CD14-positive monocyte (primary cell): ENCODE data around the gene LCAT. TPM values are rescaled to one million over a fixed set of nuclear protein-coding genes. Genes with fewer than 3 reads are reported as not detected.

Experiments used
- DNase-seq, 3 donors: peaks; one replicate each; pipeline ENCODE4 v3.0.0-alpha.2; 2011 to 2022
- H2AFZ ChIP-seq: 2 replicates; pipeline ENCODE4 v1.6.0; 2012; ENCODE audit warnings: mild to moderate bottlenecking, low read depth, low read length, inconsistent platforms; ENCODE audit not compliant: insufficient read depth, poor library complexity, severe bottlenecking
- H3K27ac ChIP-seq, 2 donors: 1 replicate in 1 of 2; 2 replicates in 1 of 2; pipeline ENCODE4 v1.5.1; 2012 to 2013; ENCODE audit warnings: low read length in 2 of 2, control low read depth in 1 of 2, inconsistent platforms in 1 of 2, low read depth in 1 of 2, mild to moderate bottlenecking in 1 of 2
- H3K27me3 ChIP-seq, 2 donors: one replicate each; pipeline versions ENCODE4 v1.6.0 to v1.6.1; 2011 to 2013; ENCODE audit warnings: low read length in 2 of 2; ENCODE audit not compliant: control insufficient read depth in 2 of 2, insufficient read depth in 2 of 2
- H3K36me3 ChIP-seq, 2 donors: replicated peaks in 1 of 2; 1 replicate in 1 of 2; 2 replicates in 1 of 2; pipeline versions ENCODE4 v1.5.1 to v1.6.1; 2012 to 2013; ENCODE audit warnings: low read length in 2 of 2, control low read depth in 1 of 2, inconsistent platforms in 1 of 2, mild to moderate bottlenecking in 1 of 2; ENCODE audit not compliant: insufficient read depth in 2 of 2, control insufficient read depth in 1 of 2
- H3K4me1 ChIP-seq, 2 donors: 1 replicate in 1 of 2; 2 replicates in 1 of 2; pipeline versions ENCODE4 v1.5.1 to v1.6.1; 2012 to 2013; ENCODE audit warnings: low read length in 2 of 2, control low read depth in 1 of 2, inconsistent platforms in 1 of 2, mild to moderate bottlenecking in 1 of 2, moderate library complexity in 1 of 2; ENCODE audit not compliant: insufficient read depth in 2 of 2, control insufficient read depth in 1 of 2
- H3K4me2 ChIP-seq: replicated peaks from 2 replicates; pipeline ENCODE3; 2012; ENCODE audit warnings: low read length, moderate library complexity, mild to moderate bottlenecking; ENCODE audit not compliant: poor library complexity, severe bottlenecking; ENCODE audit errors: extremely low read depth
- H3K4me3 ChIP-seq, 3 experiments: fragments of 200-600 bp in 1 of 3; sonication (generic) in 1 of 3; replicated peaks in 1 of 3; 1 replicate in 2 of 3; 2 replicates in 1 of 3; pipeline ENCODE4 v1.5.1; 2011 to 2013; ENCODE audit warnings: low read length in 3 of 3, mild to moderate bottlenecking in 3 of 3, control low read depth in 2 of 3, low read depth in 2 of 3, inconsistent platforms in 1 of 3, moderate library complexity in 1 of 3
- H3K79me2 ChIP-seq: 2 replicates; pipeline ENCODE4 v1.6.0; 2012; ENCODE audit warnings: mild to moderate bottlenecking, control low read depth, inconsistent platforms, low read length, moderate library complexity; ENCODE audit not compliant: insufficient read depth
- H3K9ac ChIP-seq: 2 replicates; pipeline ENCODE4 v1.6.0; 2017; ENCODE audit warnings: low read length, mild to moderate bottlenecking; ENCODE audit not compliant: insufficient read depth, poor library complexity, severe bottlenecking
- H3K9me3 ChIP-seq, 2 donors: replicated peaks in 1 of 2; 1 replicate in 1 of 2; 2 replicates in 1 of 2; pipeline versions ENCODE4 v1.5.1 to v1.6.1; 2012 to 2013; ENCODE audit warnings: low read length in 2 of 2, control low read depth in 1 of 2; ENCODE audit not compliant: control insufficient read depth in 1 of 2, insufficient read depth in 1 of 2
- H4K20me1 ChIP-seq: 2 replicates; pipeline ENCODE4 v1.6.0; 2012; ENCODE audit warnings: mild to moderate bottlenecking, low read length, control low read depth, moderate library complexity; ENCODE audit not compliant: insufficient read depth
- H3K27ac Mint-ChIP-seq, 7 donors: one replicate each; pipeline ENCODE4 v1.8.0; 2020; ENCODE audit warnings: mild to moderate bottlenecking in 7 of 7, mixed read lengths in 7 of 7, moderate library complexity in 6 of 7, inconsistent platforms in 2 of 7
- H3K27me3 Mint-ChIP-seq, 3 donors: one replicate each; pipeline ENCODE4 v1.8.0; 2021 to 2022; ENCODE audit warnings: low read depth in 3 of 3, mild to moderate bottlenecking in 3 of 3, mixed read lengths in 3 of 3, moderate library complexity in 3 of 3, inconsistent platforms in 1 of 3
- H3K36me3 Mint-ChIP-seq, 2 donors: one replicate each; pipeline ENCODE4 v1.8.0; 2020; ENCODE audit warnings: mixed read lengths in 2 of 2, inconsistent platforms in 1 of 2, mild to moderate bottlenecking in 1 of 2
- H3K4me1 Mint-ChIP-seq: one replicate; pipeline ENCODE4 v1.8.0; 2020; ENCODE audit warnings: mild to moderate bottlenecking, mixed read lengths
- H3K4me3 Mint-ChIP-seq, 2 donors: one replicate each; pipeline ENCODE4 v1.8.0; 2020; ENCODE audit warnings: mild to moderate bottlenecking in 2 of 2, mixed read lengths in 2 of 2, moderate library complexity in 1 of 2
- H3K9me3 Mint-ChIP-seq, 7 donors: one replicate each; pipeline ENCODE4 v1.8.0; 2020 to 2022; ENCODE audit warnings: mixed read lengths in 7 of 7, mild to moderate bottlenecking in 6 of 7, moderate library complexity in 6 of 7, inconsistent platforms in 2 of 7
- CTCF ChIP-seq: fragments of 200-600 bp; IDR thresholded peaks from one replicate; pipeline ENCODE4 v1.8.0; 2022; ENCODE audit warnings: antibody characterized with exemption, mild to moderate bottlenecking
- WGBS: methylation state at CpG from one replicate; pipeline ENCODE4 v1.1.5; 2013; ENCODE audit warnings: missing lambda C conversion rate; ENCODE audit not compliant: insufficient coverage; 5-methylcytosine and 5-hydroxymethylcytosine counted together
- intact Hi-C, 2 donors: fragments of 100-400 bp; cut with micrococcal nuclease; formaldehyde crosslinking; loops; one replicate each; pipeline versions ENCODE4 v1.15.0 to v1.15.1; 2023
- polyA plus RNA-seq, 3 donors: library from polyadenylated mRNA; depleted of rRNA in 1 of 3; unstranded in 2 of 3; stranded (reverse) in 1 of 3; fragments of 300-500 nt in 2 of 3; fragments of >200 nt in 1 of 3; fragmentation: Illumina TruSeq in 2 of 3; gene quantifications; 1 replicate in 2 of 3; 2 replicates in 1 of 3; pipeline ENCODE4 v1.2.3, GENCODE V29; 2012 to 2021

Gene LCAT
- polyA plus RNA-seq, 3 donors: 0.17 to 16.2 TPM; not detected in 1

GRCh38 chr16:67959536-67960329 is 15.8 kb upstream of the LCAT start:
- no peak overlapping the region for H3K27ac Mint-ChIP-seq
- H3K36me3 ChIP-seq: peaks cover 48 to 78% of the 10 kb centered on the region in 2 donors
- no peaks in the 10 kb centered on the region for H3K27me3 ChIP-seq
- peaks cover 8% of the 10 kb centered on the region for H3K79me2 ChIP-seq
- WGBS: 98% methylated on average over 5 of the region's 11 CpGs
- H3K27me3 Mint-ChIP-seq: peaks cover 0 to 2% (median 0%) of the 10 kb centered on the region in 3 donors
- intact Hi-C loops: no loop called here
- peaks cover 62 to 73% of the 10 kb centered on the region in 2 donors for H3K36me3 Mint-ChIP-seq
- H3K9ac ChIP-seq: no peak overlapping the region
- H2AFZ ChIP-seq: no peak overlapping the region
- no peaks in the 10 kb centered on the region for H3K9me3 ChIP-seq
- no peaks in the 10 kb centered on the region for H3K9me3 Mint-ChIP-seq
- H3K4me2 ChIP-seq: no peak overlapping the region
- no peak for DNase-seq
- H4K20me1 ChIP-seq: peaks cover 16% of the 10 kb centered on the region
- no peak overlapping the region for H3K4me3 ChIP-seq
- no peak overlapping the region for H3K4me3 Mint-ChIP-seq
- no peaks in the 10 kb centered on the region for H3K4me1 Mint-ChIP-seq
- no peaks in the 10 kb centered on the region for H3K4me1 ChIP-seq
- no peak overlapping the region for H3K27ac ChIP-seq
- no peak for TF ChIP-seq CTCF

GRCh38 chr16:67957622-67958021 is 13.7 kb upstream of the LCAT start:
- intact Hi-C loops: no loop called here
- H3K9me3 ChIP-seq: no peaks in the 10 kb centered on the region
- H3K4me3 ChIP-seq: no peak overlapping the region
- H3K4me3 Mint-ChIP-seq: no peak overlapping the region
- peaks cover 62 to 82% of the 10 kb centered on the region in 2 donors for H3K36me3 ChIP-seq
- H3K9me3 Mint-ChIP-seq: no peaks in the 10 kb centered on the region
- H3K4me2 ChIP-seq: no peak overlapping the region
- no peak overlapping the region for H3K27ac ChIP-seq
- no peaks in the 10 kb centered on the region for H3K79me2 ChIP-seq
- H3K4me1 ChIP-seq: no peaks in the 10 kb centered on the region
- peaks cover 68 to 84% of the 10 kb centered on the region in 2 donors for H3K36me3 Mint-ChIP-seq
- H2AFZ ChIP-seq: no peak overlapping the region
- no peak overlapping the region for H3K9ac ChIP-seq
- no peak for TF ChIP-seq CTCF
- 100% methylated on average over 3 of the region's 9 CpGs for WGBS
- no peak overlapping the region for H3K27ac Mint-ChIP-seq
- H4K20me1 ChIP-seq: no peaks in the 10 kb centered on the region
- DNase-seq: no peak
- H3K27me3 ChIP-seq: no peaks in the 10 kb centered on the region
- peaks cover 0 to 2% (median 0%) of the 10 kb centered on the region in 3 donors for H3K27me3 Mint-ChIP-seq
- H3K4me1 Mint-ChIP-seq: no peaks in the 10 kb centered on the region
